HepG2 (cell line): Measurements from ENCODE around the gene SLC9C2. TPM values are rescaled to one million over a fixed set of nuclear protein-coding genes. Genes with fewer than 3 reads are reported as not detected.

ENCODE experiments used
- ATAC-seq: fragments of 200-7000 bp; cut with Tn5 transposase; 3 replicates; pipeline ENCODE4 v1.9.1; 2020; ENCODE audit warnings: mild to moderate bottlenecking, moderate library complexity
- BruUV-seq: library from RNA; stranded (reverse); fragments of 400-500 nt; replicated peaks from 2 replicates; lab custom pipeline; 2021; lab: Mats Ljungman, UMichigan
- CTCF ChIA-PET: fragments of 300-600 bp; formaldehyde crosslinking; extraction: SDS; loops from one replicate; lab custom pipeline; 2021; ENCODE audit warnings: low total read pairs, inconsistent platforms, low intra/inter-chr PET ratio; lab: Yijun Ruan, JAX
- POLR2A ChIA-PET: fragments of 350-600 bp; sonication (Branson Sonifier 250); formaldehyde crosslinking; loops from one replicate; lab custom pipeline; 2020; ENCODE audit warnings: antibody characterized with exemption, inconsistent platforms; lab: Yijun Ruan, JAX
- DNase-seq: peaks from one replicate; pipeline ENCODE4 v3.0.0-alpha.2; 2015; ENCODE audit warnings: low spot score
- FAIRE-seq: peaks from 3 replicates; lab custom pipeline; 2011; peaks lifted over from hg19 to GRCh38; lab: Jason Lieb, UNC
- H2AFZ ChIP-seq: one replicate; pipeline ENCODE4 v1.6.1; 2011; ENCODE audit warnings: low read length, inconsistent platforms
- H3K27ac ChIP-seq: fragments of 300-600 bp; 3 replicates; pipeline ENCODE4 v1.8.0; 2011; ENCODE audit warnings: mixed run types, mild to moderate bottlenecking, mixed read lengths, low read length, inconsistent platforms; ENCODE audit not compliant: insufficient read depth; ENCODE audit errors: extremely low read length
- H3K27me3 ChIP-seq, 2 experiments: fragments of 200-600 bp in 1 of 2; 2 replicates in 1 of 2; 3 replicates in 1 of 2; pipeline versions ENCODE4 v1.6.0 to v1.8.0; 2011; ENCODE audit warnings: low read length in 2 of 2, mild to moderate bottlenecking in 2 of 2, moderate library complexity in 2 of 2, inconsistent platforms in 1 of 2; ENCODE audit not compliant: insufficient read depth in 2 of 2, control insufficient read depth in 1 of 2
- H3K36me3 ChIP-seq, 2 experiments: fragments of 200-600 bp in 1 of 2; replicated peaks in 1 of 2; 2 replicates in 1 of 2; 3 replicates in 1 of 2; pipeline versions ENCODE4 v1.5.1 to v1.8.0; 2011; ENCODE audit warnings: low read length in 2 of 2, inconsistent platforms in 1 of 2; ENCODE audit not compliant: insufficient read depth in 2 of 2, control insufficient read depth in 1 of 2
- H3K4me1 ChIP-seq: 2 replicates; pipeline ENCODE4 v1.5.1; 2012; ENCODE audit warnings: low read length, inconsistent platforms; ENCODE audit not compliant: insufficient read depth
- H3K4me2 ChIP-seq: 2 replicates; pipeline ENCODE4 v1.6.0; 2011; ENCODE audit warnings: low read depth, low read length, inconsistent platforms
- H3K4me3 ChIP-seq, 3 experiments: fragments of 200-600 bp in 1 of 3; sonication (generic), shearing (Covaris generic) in 1 of 3; replicated peaks in 1 of 3; 2 replicates each; pipeline ENCODE4 v1.5.1; 2011 to 2016; ENCODE audit warnings: low read length in 3 of 3, inconsistent platforms in 2 of 3, low read depth in 2 of 3, mild to moderate bottlenecking in 2 of 3, control low read depth in 1 of 3, mixed read lengths in 1 of 3; ENCODE audit not compliant: insufficient read depth in 1 of 3
- H3K79me2 ChIP-seq: one replicate; pipeline ENCODE4 v1.6.1; 2011; ENCODE audit warnings: low read length, inconsistent platforms; ENCODE audit not compliant: insufficient read depth
- H3K9ac ChIP-seq: 2 replicates; pipeline ENCODE4 v1.6.0; 2011; ENCODE audit warnings: mild to moderate bottlenecking, low read depth, low read length, inconsistent platforms; ENCODE audit not compliant: insufficient read depth
- H3K9me3 ChIP-seq: 2 replicates; pipeline ENCODE4 v1.5.1; 2012; ENCODE audit warnings: mild to moderate bottlenecking, low read length
- H4K20me1 ChIP-seq: 2 replicates; pipeline ENCODE4 v1.6.0; 2011; ENCODE audit warnings: inconsistent platforms, mild to moderate bottlenecking, low read length, moderate library complexity; ENCODE audit not compliant: insufficient read depth
- MAFF ChIP-seq: IDR thresholded peaks from 2 replicates; pipeline ENCODE4 v1.6.1; 2011; ENCODE audit warnings: low read depth, low read length, improper control_type of control experiment
- MAFK ChIP-seq, 2 experiments: IDR thresholded peaks in 1 of 2; conservative IDR thresholded peaks in 1 of 2; 2 replicates each; pipeline ENCODE4 v1.6.1; 2011; ENCODE audit warnings: improper control_type of control experiment in 2 of 2, low read length in 2 of 2
- NR1H2 ChIP-seq: sonication (generic); formaldehyde crosslinking; IDR thresholded peaks from 2 replicates; pipeline ENCODE4 v1.8.1; 2022; ENCODE audit warnings: low read depth, missing genetic modification reagents, borderline replicate concordance
- PCBP1 ChIP-seq: fragments of 200-400 bp; formaldehyde crosslinking; IDR thresholded peaks from 2 replicates; pipeline ENCODE4 v1.6.1; 2017; ENCODE audit warnings: mild to moderate bottlenecking, low read depth, low read length, borderline replicate concordance
- SIN3A ChIP-seq: IDR thresholded peaks from 2 replicates; pipeline ENCODE4 v1.6.1; 2011; ENCODE audit warnings: low read depth, mild to moderate bottlenecking, control low read depth, low read length, borderline replicate concordance
- SIX4 ChIP-seq: sonication (generic); formaldehyde crosslinking; IDR thresholded peaks from 2 replicates; pipeline ENCODE4 v1.4.0; 2020; ENCODE audit warnings: missing genetic modification reagents
- SSRP1 ChIP-seq: IDR thresholded peaks from 2 replicates; pipeline ENCODE4 v1.6.1; 2016; ENCODE audit warnings: control low read depth
- TFDP1 ChIP-seq: IDR thresholded peaks from 2 replicates; pipeline ENCODE4 v1.6.1; 2016; ENCODE audit warnings: missing compliant biosample characterization, missing genetic modification reagents, borderline replicate concordance
- ZBTB7B ChIP-seq: sonication (generic); formaldehyde crosslinking; IDR thresholded peaks from 2 replicates; pipeline ENCODE4 v1.4.0; 2020; ENCODE audit warnings: missing genetic modification reagents
- ZKSCAN1 ChIP-seq: fragments of 150-350 bp; IDR thresholded peaks from 2 replicates; pipeline ENCODE4 v1.6.1; 2014; ENCODE audit warnings: low read length
- WGBS: methylation state at CpG from one replicate; pipeline ENCODE4 v1.1.6; 2017; ENCODE audit warnings: low lambda C conversion rate; 5-methylcytosine and 5-hydroxymethylcytosine counted together
- in situ Hi-C: cut with HindIII; loops from 2 replicates; pipeline ENCODE4 v1.10.0; 2017; ENCODE audit warnings: low pct_unique_long_range_greater_than_20kb; ENCODE audit not compliant: extremely low pct_ligation_motif_present
- intact Hi-C: fragments of 100-400 bp; cut with micrococcal nuclease; formaldehyde crosslinking; loops from one replicate; pipeline ENCODE4 v1.10.0; 2022; ENCODE audit not compliant: unreplicated experiment
- polyA plus RNA-seq, 8 experiments: library from polyadenylated mRNA; depleted of rRNA in 3 of 8; stranded (reverse) in 7 of 8; unstranded in 1 of 8; fragments of >200 nt; fragmentation: Illumina TruSeq in 4 of 8; extraction: Trizol in 4 of 8; gene quantifications; 2 replicates each; pipeline versions ENCODE4 v1.2.1 to v1.2.3, GENCODE V29; 2011 to 2016; ENCODE audit warnings: low read depth in 4 of 8, missing spikeins in 1 of 8, mixed read lengths in 1 of 8; ENCODE audit not compliant: insufficient read depth in 1 of 8
- total RNA-seq, 5 experiments: library from RNA; depleted of rRNA; stranded (reverse); fragments of >200 nt; fragmentation: Illumina TruSeq; extraction: Trizol; gene quantifications; 2 replicates each; pipeline ENCODE4 v1.2.3, GENCODE V29; 2016; ENCODE audit warnings: low read depth in 1 of 5

The SLC9C2 gene
- total and polyA plus RNA-seq, 2 of the 13 experiments (the other 11 are each of a cell fraction or from before 2014, with no cell fraction given), result 0.03 TPM; not detected in 1

DNA sequence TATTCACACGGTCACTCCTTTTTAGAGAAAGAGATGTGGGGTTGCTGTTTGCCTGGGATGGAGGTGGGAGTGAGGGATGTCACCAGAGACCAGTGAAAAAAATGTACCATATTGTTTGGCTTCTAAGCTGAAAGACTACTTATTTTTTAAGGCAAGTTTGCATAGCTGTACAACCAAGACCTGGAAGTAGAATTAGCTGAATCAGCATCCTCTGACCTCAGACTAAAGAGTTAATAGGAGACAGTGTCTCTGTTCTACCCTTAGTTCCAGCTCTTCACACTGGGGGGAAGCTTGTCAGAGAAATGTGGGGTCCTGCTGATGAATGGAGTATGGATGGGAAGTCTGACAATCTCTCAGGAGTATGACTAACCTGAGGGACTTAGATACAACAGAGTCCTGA is 41.6 kb downstream of the SLC9C2 start:
- intact Hi-C loops (no loop called here), in situ Hi-C loops (no loop called here)
- Histone ChIP-seq H3K27ac (no peak overlapping the region), H3K79me2 (no peaks in the 10 kb centered on the region), H3K27me3 (no peaks in the 10 kb centered on the region), H3K4me2 (no peak overlapping the region), H3K9me3 (no peaks in the 10 kb centered on the region), H3K4me3 (no peak overlapping the region), H3K36me3 (no peaks in the 10 kb centered on the region), H4K20me1 (no peaks in the 10 kb centered on the region), H3K4me1 (no peaks in the 10 kb centered on the region), H2AFZ (no peak overlapping the region), H3K9ac (no peak overlapping the region)
- CTCF ChIA-PET, result no interaction called here
- no peak for DNase-seq
- no TSS peak for BruUV-seq
- 0% methylated on average over 1 of the region's 1 CpG for WGBS
- FAIRE-seq, result no peak
- no peak for ATAC-seq
- TF ChIP-seq NR1H2 (CRISPR knock-in tag) (no peak), ZKSCAN1 (no peak), SSRP1 (CRISPR knock-in tag) (no peak), PCBP1 (no peak), TFDP1 (CRISPR knock-in tag) (no peak), MAFF (peak; percentile 92), SIX4 (no peak), ZBTB7B (CRISPR knock-in tag) (no peak), SIN3A (no peak), MAFK (conservative IDR thresholded peaks at IDR 0.05 in 1 of 2, IDR thresholded peaks at IDR 0.05 in 1 of 2; ENCODE audit: low read length in 2 of 2) (peak; percentile 93 to 95)
- POLR2A ChIA-PET, result no interaction called here
